ENCODE results near the gene TTC28. TPM values are rescaled to one million over a fixed set of nuclear protein-coding genes. Genes with fewer than 3 reads are reported as not detected.

The TTC28 gene
- total and polyA plus RNA-seq, 10 of the 15 experiments (the other 5 are each of a cell fraction or from before 2014, with no cell fraction given), result 0.15 to 8.4 (median 1.4) TPM

DNA sequence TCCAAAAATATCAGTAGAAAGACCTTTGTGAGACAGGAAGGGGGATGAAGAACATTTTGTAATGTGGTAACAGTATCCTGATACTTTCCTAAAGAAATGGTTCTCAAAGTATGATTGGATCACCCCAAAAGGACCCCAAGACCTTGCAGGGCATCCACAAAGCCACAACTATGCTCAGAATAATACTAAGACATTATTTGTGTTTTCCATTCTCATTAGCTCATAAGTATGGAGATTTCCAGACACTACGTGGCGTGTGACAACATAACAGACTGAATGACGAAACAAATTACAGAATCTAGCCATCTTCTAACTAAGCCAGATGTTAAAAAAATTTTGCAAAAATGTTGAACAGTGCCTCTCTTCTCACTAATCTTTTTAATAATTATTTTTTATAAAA is 37.0 kb upstream of the TTC28 start:
- WGBS (ENCODE audit: insufficient coverage, insufficient replicate concordance, low lambda C conversion rate, missing lambda C conversion rate), result 98% methylated on average over 3 of the region's 3 CpGs
- POLR2A ChIA-PET, result no interaction called here
- SMC1A ChIA-PET (ENCODE audit: uncharacterized antibody, unreplicated experiment), result no interaction called here

More for the DNA sequence above, 37.0 kb upstream of the TTC28 start:
- no peak for FAIRE-seq
- ATAC-seq, result no peak
- no peak overlapping the region for H3K4me2 ChIP-seq (ENCODE audit: control insufficient read depth, insufficient read depth)
- H2AFZ ChIP-seq (ENCODE audit: control insufficient read depth, low read depth, low read length), result no peak overlapping the region
- H3K9me3 ChIP-seq (replicated peaks; ENCODE audit: control insufficient read depth, insufficient read depth, low read length), result no peaks in the 10 kb centered on the region
- TF ChIP-seq CREB1 (IDR thresholded peaks at IDR 0.05; ENCODE audit: low read depth) (no peak), MEF2B (IDR thresholded peaks at IDR 0.05; ENCODE audit: partially characterized antibody, poor library complexity, severe bottlenecking) (no peak), SIN3A (IDR thresholded peaks at IDR 0.05; ENCODE audit: low read depth, low read length) (no peak), KAT2A (conservative IDR thresholded peaks at IDR 0.05; ENCODE audit: control insufficient read depth, low read depth, low read length) (no peak), TCF3 (IDR thresholded peaks at IDR 0.05; ENCODE audit: borderline replicate concordance, insufficient read depth, low read depth, low read length) (no peak)
- TF ChIP-seq, protein P1, sequence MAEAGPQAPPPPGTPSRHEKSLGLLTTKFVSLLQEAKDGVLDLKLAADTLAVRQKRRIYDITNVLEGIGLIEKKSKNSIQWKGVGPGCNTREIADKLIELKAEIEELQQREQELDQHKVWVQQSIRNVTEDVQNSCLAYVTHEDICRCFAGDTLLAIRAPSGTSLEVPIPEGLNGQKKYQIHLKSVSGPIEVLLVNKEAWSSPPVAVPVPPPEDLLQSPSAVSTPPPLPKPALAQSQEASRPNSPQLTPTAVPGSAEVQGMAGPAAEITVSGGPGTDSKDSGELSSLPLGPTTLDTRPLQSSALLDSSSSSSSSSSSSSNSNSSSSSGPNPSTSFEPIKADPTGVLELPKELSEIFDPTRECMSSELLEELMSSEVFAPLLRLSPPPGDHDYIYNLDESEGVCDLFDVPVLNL (IDR thresholded peaks at IDR 0.05; ENCODE audit: low read depth, low read length), result no peak
- TF ChIP-seq, protein P2, sequence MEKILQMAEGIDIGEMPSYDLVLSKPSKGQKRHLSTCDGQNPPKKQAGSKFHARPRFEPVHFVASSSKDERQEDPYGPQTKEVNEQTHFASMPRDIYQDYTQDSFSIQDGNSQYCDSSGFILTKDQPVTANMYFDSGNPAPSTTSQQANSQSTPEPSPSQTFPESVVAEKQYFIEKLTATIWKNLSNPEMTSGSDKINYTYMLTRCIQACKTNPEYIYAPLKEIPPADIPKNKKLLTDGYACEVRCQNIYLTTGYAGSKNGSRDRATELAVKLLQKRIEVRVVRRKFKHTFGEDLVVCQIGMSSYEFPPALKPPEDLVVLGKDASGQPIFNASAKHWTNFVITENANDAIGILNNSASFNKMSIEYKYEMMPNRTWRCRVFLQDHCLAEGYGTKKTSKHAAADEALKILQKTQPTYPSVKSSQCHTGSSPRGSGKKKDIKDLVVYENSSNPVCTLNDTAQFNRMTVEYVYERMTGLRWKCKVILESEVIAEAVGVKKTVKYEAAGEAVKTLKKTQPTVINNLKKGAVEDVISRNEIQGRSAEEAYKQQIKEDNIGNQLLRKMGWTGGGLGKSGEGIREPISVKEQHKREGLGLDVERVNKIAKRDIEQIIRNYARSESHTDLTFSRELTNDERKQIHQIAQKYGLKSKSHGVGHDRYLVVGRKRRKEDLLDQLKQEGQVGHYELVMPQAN (conservative IDR thresholded peaks at IDR 0.05), result no peak
- TF ChIP-seq, protein P3, sequence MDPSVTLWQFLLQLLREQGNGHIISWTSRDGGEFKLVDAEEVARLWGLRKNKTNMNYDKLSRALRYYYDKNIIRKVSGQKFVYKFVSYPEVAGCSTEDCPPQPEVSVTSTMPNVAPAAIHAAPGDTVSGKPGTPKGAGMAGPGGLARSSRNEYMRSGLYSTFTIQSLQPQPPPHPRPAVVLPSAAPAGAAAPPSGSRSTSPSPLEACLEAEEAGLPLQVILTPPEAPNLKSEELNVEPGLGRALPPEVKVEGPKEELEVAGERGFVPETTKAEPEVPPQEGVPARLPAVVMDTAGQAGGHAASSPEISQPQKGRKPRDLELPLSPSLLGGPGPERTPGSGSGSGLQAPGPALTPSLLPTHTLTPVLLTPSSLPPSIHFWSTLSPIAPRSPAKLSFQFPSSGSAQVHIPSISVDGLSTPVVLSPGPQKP (IDR thresholded peaks at IDR 0.05; ENCODE audit: low read depth, low read length), result no peak
- no peaks in the 10 kb centered on the region for H3K27me3 ChIP-seq (replicated peaks in 1 of 2; ENCODE audit: control insufficient read depth in 2 of 2, insufficient read depth in 2 of 2, low read length in 1 of 2)
- H3K9ac ChIP-seq (ENCODE audit: control insufficient read depth, insufficient read depth, low read length), result no peak overlapping the region
- H4K20me1 ChIP-seq (ENCODE audit: control insufficient read depth, insufficient read depth), result no peaks in the 10 kb centered on the region
- no peak overlapping the region for H3K4me3 ChIP-seq
- CTCF ChIA-PET, result no interaction called here
- DNase-seq (ENCODE audit: low read depth, low spot score), result no peak
- H3K79me2 ChIP-seq (ENCODE audit: control insufficient read depth, insufficient read depth, low read length), result no peaks in the 10 kb centered on the region
- in situ Hi-C loops (cut with MboI), result no loop called here
- intact Hi-C loops (cut with micrococcal nuclease; ENCODE audit: unreplicated experiment), result no loop called here
- H3K27ac ChIP-seq (ENCODE audit: control insufficient read depth, insufficient read depth), result no peak overlapping the region
- H3K36me3 ChIP-seq (ENCODE audit: control insufficient read depth in 2 of 2, insufficient read depth in 2 of 2, low read length in 1 of 2), result peaks cover 0 to 4% of the 10 kb centered on the region in 2 experiments; a peak in 3 of 4 replicates
- no peaks in the 10 kb centered on the region for H3K4me1 ChIP-seq (ENCODE audit: control insufficient read depth, insufficient read depth, low read length)
- no TSS peak for BruUV-seq (replicated peaks)
- RAD21 ChIA-PET (ENCODE audit: unreplicated experiment), result no interaction called here

Data from GM12878 (cell line).